GM12878 (cell line): ENCODE data around the gene SLX4. TPM values are rescaled to one million over a fixed set of nuclear protein-coding genes. Genes with fewer than 3 reads are reported as not detected.

ENCODE experiments used
- ATAC-seq: fragments of 200-7000 bp; cut with Tn5 transposase; 3 replicates; pipeline ENCODE4 v1.9.1; 2020; ENCODE audit warnings: mild to moderate bottlenecking, moderate library complexity
- BruUV-seq: library from RNA; stranded (reverse); fragments of 400-500 nt; replicated peaks from 2 replicates; lab custom pipeline; 2021; lab: Mats Ljungman, UMichigan
- CTCF ChIA-PET: fragments of 300-600 bp; sonication (Branson Sonifier 250); formaldehyde crosslinking; extraction: SDS; loops from one replicate; lab custom pipeline; 2021; ENCODE audit warnings: inconsistent platforms; lab: Yijun Ruan, JAX
- POLR2A ChIA-PET: fragments of 350-600 bp; formaldehyde crosslinking; extraction: SDS; loops from one replicate; lab custom pipeline; 2021; ENCODE audit warnings: inconsistent platforms; lab: Charles Lee
- RAD21 ChIA-PET: fragments of 300-600 bp; sonication (Branson Sonifier 250); formaldehyde crosslinking; loops from one replicate; lab custom pipeline; 2023; ENCODE audit warnings: antibody characterized with exemption; ENCODE audit not compliant: unreplicated experiment; lab: Charles Lee
- SMC1A ChIA-PET: fragments of 300-600 bp; sonication (Branson Sonifier 250); formaldehyde crosslinking; loops from one replicate; lab custom pipeline; 2023; ENCODE audit not compliant: unreplicated experiment, uncharacterized antibody; lab: Charles Lee
- DNase-seq: peaks from one replicate; pipeline ENCODE4 v3.0.0-alpha.2; 2011; ENCODE audit warnings: low read depth, low spot score
- FAIRE-seq: peaks from 3 replicates; lab custom pipeline; 2011; peaks lifted over from hg19 to GRCh38; lab: Jason Lieb, UNC
- H2AFZ ChIP-seq: 2 replicates; pipeline ENCODE4 v1.6.0; 2011; ENCODE audit warnings: low read depth, low read length, control low read depth; ENCODE audit not compliant: control insufficient read depth
- H3K27ac ChIP-seq: 2 replicates; pipeline ENCODE4 v1.5.1; 2011; ENCODE audit warnings: control low read depth; ENCODE audit not compliant: control insufficient read depth, insufficient read depth
- H3K27me3 ChIP-seq, 2 experiments: replicated peaks in 1 of 2; 2 replicates each; pipeline versions ENCODE4 v1.6.0 to v1.6.1; 2011; ENCODE audit warnings: low read length in 1 of 2; ENCODE audit not compliant: control insufficient read depth in 2 of 2, insufficient read depth in 2 of 2
- H3K36me3 ChIP-seq, 2 experiments: 2 replicates each; pipeline ENCODE4 v1.5.1; 2011; ENCODE audit warnings: low read length in 1 of 2; ENCODE audit not compliant: control insufficient read depth in 2 of 2, insufficient read depth in 2 of 2
- H3K4me1 ChIP-seq: 2 replicates; pipeline ENCODE4 v1.6.1; 2011; ENCODE audit warnings: mild to moderate bottlenecking, low read length, moderate library complexity, mixed read lengths; ENCODE audit not compliant: control insufficient read depth, insufficient read depth
- H3K4me2 ChIP-seq: 2 replicates; pipeline ENCODE4 v1.6.0; 2011; ENCODE audit warnings: control low read depth; ENCODE audit not compliant: control insufficient read depth, insufficient read depth
- H3K4me3 ChIP-seq: fragments of 200-600 bp; sonication (generic); 2 replicates; pipeline ENCODE4 v1.5.1; 2016
- H3K79me2 ChIP-seq: 2 replicates; pipeline ENCODE4 v1.6.0; 2011; ENCODE audit warnings: low read length; ENCODE audit not compliant: control insufficient read depth, insufficient read depth
- H3K9ac ChIP-seq: 2 replicates; pipeline ENCODE4 v1.8.0; 2011; ENCODE audit warnings: low read length, control low read depth, mixed read lengths; ENCODE audit not compliant: control insufficient read depth, insufficient read depth
- H3K9me3 ChIP-seq: replicated peaks from 3 replicates; pipeline ENCODE4 v1.5.1; 2011; ENCODE audit warnings: mild to moderate bottlenecking, low read length; ENCODE audit not compliant: control insufficient read depth, insufficient read depth
- H4K20me1 ChIP-seq: 2 replicates; pipeline ENCODE4 v1.6.0; 2011; ENCODE audit not compliant: control insufficient read depth, insufficient read depth
- CEBPB ChIP-seq, 2 experiments: fragments of 150-350 bp in 1 of 2; IDR thresholded peaks; 2 replicates each; pipeline ENCODE4 v1.6.1; 2012 to 2014; ENCODE audit warnings: low read depth in 2 of 2, low read length in 2 of 2, borderline replicate concordance in 1 of 2, inconsistent platforms in 1 of 2
- FOS ChIP-seq: IDR thresholded peaks from 3 replicates; pipeline ENCODE4 v1.6.1; 2011; ENCODE audit warnings: borderline replicate concordance; ENCODE audit not compliant: insufficient read length; ENCODE audit errors: extremely low read depth
- NR2F1 ChIP-seq: fragments of 450-650 bp; conservative IDR thresholded peaks from 2 replicates; pipeline ENCODE4 v1.6.1; 2017; ENCODE audit warnings: mild to moderate bottlenecking
- RAD21 ChIP-seq: IDR thresholded peaks from 2 replicates; pipeline ENCODE4 v1.6.1; 2011; ENCODE audit warnings: mild to moderate bottlenecking, low read depth, low read length, moderate library complexity; ENCODE audit not compliant: insufficient read depth
- RELA ChIP-seq: fragments of 450-650 bp; IDR thresholded peaks from 2 replicates; pipeline ENCODE4 v1.8.0; 2014; ENCODE audit warnings: borderline replicate concordance; ENCODE audit not compliant: partially characterized antibody
- SIX5 ChIP-seq: IDR thresholded peaks from 2 replicates; pipeline ENCODE4 v1.6.1; 2011; ENCODE audit warnings: mild to moderate bottlenecking, low read depth, low read length, moderate library complexity; ENCODE audit not compliant: severe bottlenecking
- SREBF1 ChIP-seq: IDR thresholded peaks from 2 replicates; pipeline ENCODE4 v1.6.1; 2012; ENCODE audit warnings: mild to moderate bottlenecking, low read length
- WGBS: methylation state at CpG from one replicate; pipeline ENCODE4 v1.1.6; 2016; ENCODE audit warnings: low lambda C conversion rate; ENCODE audit not compliant: insufficient replicate concordance, insufficient coverage; ENCODE audit errors: missing lambda C conversion rate; 5-methylcytosine and 5-hydroxymethylcytosine counted together
- in situ Hi-C: fragments of 300-500 bp; cut with MboI; formaldehyde crosslinking; loops from 9 replicates; pipeline ENCODE4 v1.14.3; 2018; ENCODE audit warnings: mixed read lengths
- intact Hi-C: fragments of 100-400 bp; cut with micrococcal nuclease; formaldehyde crosslinking; loops from one replicate; pipeline ENCODE4 v1.14.2; 2022; ENCODE audit not compliant: unreplicated experiment
- polyA plus RNA-seq, 11 experiments: library from polyadenylated mRNA; depleted of rRNA in 4 of 11; unstranded in 6 of 11; stranded (reverse) in 5 of 11; fragments of >200 nt; fragmentation: Nextera tagmentation in 4 of 11; fragmentation: Illumina TruSeq in 1 of 11; extraction: Ambion mirVana in 4 of 11; extraction: Trizol in 1 of 11; gene quantifications; 1 replicate in 1 of 11; 2 replicates in 10 of 11; pipeline versions ENCODE4 v1.2.1 to v1.2.3, GENCODE V29; 2011 to 2016; ENCODE audit warnings: inconsistent platforms in 2 of 11, missing spikeins in 2 of 11, low read depth in 1 of 11
- total RNA-seq, 4 experiments: library from RNA; depleted of rRNA in 3 of 4; stranded (reverse); fragments of >200 nt in 3 of 4; fragmentation: Illumina TruSeq in 1 of 4; extraction: Trizol in 1 of 4; gene quantifications; 2 replicates each; pipeline versions ENCODE4 v1.2.1 to v1.2.3, GENCODE V29; 2013 to 2021
- TF ChIP-seq, protein P1 (sequence below): IDR thresholded peaks from 2 replicates; pipeline ENCODE4 v1.6.1; 2012; ENCODE audit warnings: low read depth, low read length, improper control_type of control experiment
- TF ChIP-seq, protein P2 (sequence below): fragments of 450-650 bp; IDR thresholded peaks from 2 replicates; pipeline ENCODE4 v1.6.1; 2017; ENCODE audit warnings: mild to moderate bottlenecking, moderate library complexity

Gene SLX4
- total and polyA plus RNA-seq, 10 of the 15 experiments (the other 5 are each of a cell fraction or from before 2014, with no cell fraction given), result 0.18 to 12.3 (median 4.8) TPM

DNA sequence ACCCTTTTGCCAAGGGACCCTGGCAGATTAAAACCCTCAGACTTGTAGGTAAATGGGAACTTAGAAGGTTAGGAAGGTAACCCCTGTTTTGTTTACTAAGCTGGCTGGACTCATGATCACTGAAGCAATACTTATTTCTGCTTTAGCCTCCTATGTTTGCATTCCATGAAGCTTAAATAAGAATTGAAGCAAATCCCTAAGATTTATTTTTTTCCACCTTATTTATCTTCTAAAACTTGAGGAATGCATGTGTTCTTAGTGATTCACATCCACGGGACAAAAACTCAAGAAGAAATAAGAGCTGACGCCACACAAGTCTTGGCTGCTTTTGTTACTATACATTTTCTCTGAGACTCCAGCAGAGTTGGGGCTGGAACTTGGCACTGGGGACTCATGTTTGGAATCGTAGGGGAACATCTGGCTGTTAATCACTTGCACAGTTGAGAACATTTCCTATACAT, 75.1 kb downstream of the SLX4 start (continued):
- TF ChIP-seq, protein P1, sequence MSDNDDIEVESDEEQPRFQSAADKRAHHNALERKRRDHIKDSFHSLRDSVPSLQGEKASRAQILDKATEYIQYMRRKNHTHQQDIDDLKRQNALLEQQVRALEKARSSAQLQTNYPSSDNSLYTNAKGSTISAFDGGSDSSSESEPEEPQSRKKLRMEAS, result no peak

DNA sequence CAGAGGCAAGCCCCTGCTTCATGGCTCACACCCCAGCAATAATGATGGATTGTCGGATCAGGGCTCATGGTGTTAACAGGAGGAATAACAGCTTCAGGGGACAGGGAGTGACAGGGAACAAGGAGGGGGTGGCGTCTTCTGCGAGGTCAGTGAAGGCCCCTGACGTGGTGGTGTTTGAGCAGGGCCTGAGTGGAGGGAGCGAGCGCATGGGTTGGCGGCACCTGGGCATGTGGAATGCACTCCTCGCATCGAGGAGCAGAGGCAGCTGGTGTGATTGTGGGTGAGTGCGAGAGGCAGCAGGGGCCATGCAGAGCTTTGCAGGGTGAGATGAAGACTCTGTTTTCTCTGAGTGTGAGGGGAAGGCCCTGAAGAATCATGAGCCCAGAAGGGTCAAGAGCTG, 77.3 kb downstream of the SLX4 start:
- RAD21 ChIA-PET, result no interaction called here

More for the DNA sequence above, 77.3 kb downstream of the SLX4 start:
- 84% methylated on average over 10 of the region's 10 CpGs for WGBS
- H3K27me3 ChIP-seq, result no peaks in the 10 kb centered on the region
- H3K27ac ChIP-seq, result no peak overlapping the region
- BruUV-seq, result no TSS peak
- FAIRE-seq, result no peak
- no peak overlapping the region for H2AFZ ChIP-seq
- ATAC-seq, result no peak
- intact Hi-C loops, result no loop called here
- POLR2A ChIA-PET, result no interaction called here
- no peaks in the 10 kb centered on the region; a peak in 1 of 4 replicates for H3K36me3 ChIP-seq
- SMC1A ChIA-PET, result no interaction called here
- in situ Hi-C loops, result no loop called here
- no peak overlapping the region for H3K9ac ChIP-seq
- no peak overlapping the region for H3K4me2 ChIP-seq
- DNase-seq, result no peak
- no peaks in the 10 kb centered on the region for H4K20me1 ChIP-seq
- CTCF ChIA-PET, result no interaction called here
- no peaks in the 10 kb centered on the region for H3K4me1 ChIP-seq
- no peak for TF ChIP-seq RELA
- no peak for TF ChIP-seq NR2F1
- no peak for TF ChIP-seq SREBF1
- no peak for TF ChIP-seq SIX5
- TF ChIP-seq CEBPB (IDR thresholded peaks at IDR 0.05; ENCODE audit: borderline replicate concordance in 1 of 2, low read depth in 2 of 2, low read length in 2 of 2), result no peak
- TF ChIP-seq FOS, result no peak
- TF ChIP-seq, protein P2, sequence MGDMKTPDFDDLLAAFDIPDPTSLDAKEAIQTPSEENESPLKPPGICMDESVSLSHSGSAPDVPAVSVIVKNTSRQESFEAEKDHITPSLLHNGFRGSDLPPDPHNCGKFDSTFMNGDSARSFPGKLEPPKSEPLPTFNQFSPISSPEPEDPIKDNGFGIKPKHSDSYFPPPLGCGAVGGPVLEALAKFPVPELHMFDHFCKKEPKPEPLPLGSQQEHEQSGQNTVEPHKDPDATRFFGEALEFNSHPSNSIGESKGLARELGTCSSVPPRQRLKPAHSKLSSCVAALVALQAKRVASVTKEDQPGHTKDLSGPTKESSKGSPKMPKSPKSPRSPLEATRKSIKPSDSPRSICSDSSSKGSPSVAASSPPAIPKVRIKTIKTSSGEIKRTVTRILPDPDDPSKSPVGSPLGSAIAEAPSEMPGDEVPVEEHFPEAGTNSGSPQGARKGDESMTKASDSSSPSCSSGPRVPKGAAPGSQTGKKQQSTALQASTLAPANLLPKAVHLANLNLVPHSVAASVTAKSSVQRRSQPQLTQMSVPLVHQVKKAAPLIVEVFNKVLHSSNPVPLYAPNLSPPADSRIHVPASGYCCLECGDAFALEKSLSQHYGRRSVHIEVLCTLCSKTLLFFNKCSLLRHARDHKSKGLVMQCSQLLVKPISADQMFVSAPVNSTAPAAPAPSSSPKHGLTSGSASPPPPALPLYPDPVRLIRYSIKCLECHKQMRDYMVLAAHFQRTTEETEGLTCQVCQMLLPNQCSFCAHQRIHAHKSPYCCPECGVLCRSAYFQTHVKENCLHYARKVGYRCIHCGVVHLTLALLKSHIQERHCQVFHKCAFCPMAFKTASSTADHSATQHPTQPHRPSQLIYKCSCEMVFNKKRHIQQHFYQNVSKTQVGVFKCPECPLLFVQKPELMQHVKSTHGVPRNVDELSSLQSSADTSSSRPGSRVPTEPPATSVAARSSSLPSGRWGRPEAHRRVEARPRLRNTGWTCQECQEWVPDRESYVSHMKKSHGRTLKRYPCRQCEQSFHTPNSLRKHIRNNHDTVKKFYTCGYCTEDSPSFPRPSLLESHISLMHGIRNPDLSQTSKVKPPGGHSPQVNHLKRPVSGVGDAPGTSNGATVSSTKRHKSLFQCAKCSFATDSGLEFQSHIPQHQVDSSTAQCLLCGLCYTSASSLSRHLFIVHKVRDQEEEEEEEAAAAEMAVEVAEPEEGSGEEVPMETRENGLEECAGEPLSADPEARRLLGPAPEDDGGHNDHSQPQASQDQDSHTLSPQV, result no peak
- TF ChIP-seq RAD21, result no peak
- no peaks in the 10 kb centered on the region for H3K9me3 ChIP-seq
- H3K4me3 ChIP-seq, result no peak overlapping the region
- no peaks in the 10 kb centered on the region for H3K79me2 ChIP-seq
